Measurements from ENCODE around the gene MDM2.
"Not testable (repeated sequence)": the region's sequence is repeated elsewhere in the genome, so short reads cannot be mapped to it uniquely, and the experiment has no call there.

DNA sequence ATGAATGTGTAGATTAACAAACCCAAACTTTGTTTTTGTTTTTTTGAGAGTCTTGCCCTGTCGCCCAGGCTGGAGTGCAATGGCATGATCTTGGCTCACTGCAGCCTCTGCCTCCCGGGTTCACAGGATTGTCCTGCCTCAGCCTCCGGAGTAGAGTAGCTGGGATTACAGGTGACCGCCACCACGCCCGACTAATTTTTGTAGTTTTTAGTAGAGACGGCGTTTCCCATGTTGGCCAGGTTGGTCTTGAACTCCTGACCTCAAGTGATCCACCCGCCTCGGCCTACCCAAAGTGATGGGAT is 752 bp upstream of the MDM2 start:
- TF ChIP-seq CTCF (conservative IDR thresholded peaks at IDR 0.05); EZH2 (IDR thresholded peaks at IDR 0.05; ENCODE audit: low read depth): not testable (repeated sequence)
